NCI-H1092 (cell line): ENCODE measurements around the gene DDX52.
"Not testable (repeated sequence)": the region's sequence is repeated elsewhere in the genome, so short reads cannot be mapped to it uniquely, and the experiment has no call there.

Source experiments
- DNase-seq: peaks from one replicate; lab custom pipeline; 2025; lab: John Stamatoyannopoulos, UW

DDX52 gene

DNA sequence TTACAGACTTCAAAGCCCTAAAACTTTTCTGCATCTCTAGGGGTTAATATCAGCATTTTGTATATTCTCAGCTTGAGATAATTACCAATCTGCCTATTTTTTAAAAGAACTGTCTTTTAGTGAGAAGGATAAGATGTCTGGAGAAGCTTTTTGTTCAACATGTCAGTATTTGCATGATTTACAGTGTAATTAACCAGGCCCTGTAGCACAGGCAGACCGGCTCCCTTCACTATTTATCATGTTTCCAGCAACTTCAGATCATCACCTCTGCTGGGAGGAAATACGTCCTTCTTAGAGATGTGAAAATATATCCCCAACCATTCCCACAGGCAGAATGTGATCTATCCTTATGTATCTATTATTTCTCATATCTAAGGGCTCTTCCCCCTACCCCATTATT lies 8.6 kb upstream of the DDX52 start:
- DNase-seq = no peak

DNA sequence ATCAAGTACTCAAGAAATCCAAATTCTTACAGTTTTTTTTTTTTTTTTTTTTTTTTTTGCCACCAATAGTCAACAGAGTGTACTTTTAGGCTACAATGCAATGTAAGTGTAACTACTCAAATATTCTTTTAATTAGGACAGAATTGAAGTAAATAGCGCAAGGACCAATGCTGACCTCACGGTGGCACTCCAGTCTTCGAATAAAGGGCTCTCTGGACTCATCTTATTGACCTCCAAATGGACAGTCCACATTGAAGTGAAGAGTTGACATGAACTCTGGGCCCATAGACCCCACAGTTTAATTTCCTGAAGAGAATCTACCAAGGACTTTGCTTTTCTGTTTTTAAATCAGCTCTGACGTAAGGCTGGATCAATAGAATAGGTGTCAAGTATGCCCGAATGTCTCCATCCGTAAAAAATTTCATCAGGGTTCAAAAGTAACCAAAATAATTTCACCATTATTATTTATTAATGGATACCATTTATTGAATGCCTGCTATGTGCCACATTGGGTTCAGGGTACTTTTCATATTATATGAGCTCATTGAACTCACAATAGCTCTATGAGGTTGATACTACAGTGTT lies 7.3 kb upstream of the DDX52 start:
- no peak for DNase-seq

DNA sequence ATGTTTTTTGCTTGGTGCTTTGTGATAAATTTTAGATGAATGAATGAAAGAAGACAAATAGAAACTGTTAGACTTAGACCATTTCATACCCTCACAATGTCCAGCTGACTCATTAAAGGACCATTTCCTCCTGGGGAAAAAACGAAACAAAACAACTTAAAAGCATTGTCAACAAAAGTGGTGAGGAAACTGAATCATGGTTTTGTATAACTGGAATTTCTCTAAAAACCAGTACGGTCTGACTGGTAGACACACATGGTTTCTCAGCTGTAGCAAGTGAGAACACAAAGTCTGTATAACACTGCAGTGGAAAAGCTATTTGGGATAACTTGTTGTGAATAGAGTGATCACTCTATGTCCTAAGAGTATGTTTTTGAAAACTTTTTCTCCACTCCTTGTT lies 5.3 kb upstream of the DDX52 start:
- DNase-seq = no peak

DNA sequence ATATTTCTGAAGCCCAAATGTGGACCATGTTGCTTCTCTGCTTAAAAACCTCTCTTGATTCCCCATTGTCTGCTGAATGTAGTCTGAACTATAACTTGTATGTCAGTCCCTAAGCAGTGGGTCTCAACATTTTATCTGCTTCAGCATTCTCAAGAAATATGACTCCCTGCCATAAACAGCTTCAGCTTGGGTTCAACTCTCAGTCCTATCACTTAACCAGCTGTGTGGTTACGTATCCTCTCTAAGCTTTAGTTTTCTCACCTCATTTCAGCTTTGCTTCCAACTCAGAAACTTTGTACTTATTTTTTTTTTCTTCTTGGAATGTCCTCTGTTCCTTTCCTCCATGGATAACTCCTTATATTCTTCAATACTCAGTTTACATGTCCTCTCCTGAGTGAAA lies 4.6 kb upstream of the DDX52 start:
- DNase-seq = no peak

DNA sequence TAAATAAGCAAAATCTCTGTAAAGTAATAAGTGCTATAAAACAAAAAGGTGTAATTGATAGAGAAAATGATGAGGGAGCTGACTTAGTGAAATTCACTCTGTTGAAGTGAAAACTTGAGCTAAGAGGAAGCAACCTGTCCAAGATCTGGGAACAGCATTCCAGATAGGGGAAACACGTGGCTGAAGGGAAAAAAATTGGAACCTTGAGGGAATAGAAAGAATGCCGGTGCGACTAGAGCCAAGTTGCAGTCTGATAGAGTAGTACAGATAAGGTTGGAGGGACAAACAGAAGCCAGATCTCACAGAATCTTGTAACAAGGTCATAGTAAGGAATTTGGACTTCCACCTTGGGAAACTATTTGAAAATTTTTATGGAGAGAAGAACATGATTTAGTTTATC lies 623 bp upstream of the DDX52 start:
- no peak for DNase-seq

DNA sequence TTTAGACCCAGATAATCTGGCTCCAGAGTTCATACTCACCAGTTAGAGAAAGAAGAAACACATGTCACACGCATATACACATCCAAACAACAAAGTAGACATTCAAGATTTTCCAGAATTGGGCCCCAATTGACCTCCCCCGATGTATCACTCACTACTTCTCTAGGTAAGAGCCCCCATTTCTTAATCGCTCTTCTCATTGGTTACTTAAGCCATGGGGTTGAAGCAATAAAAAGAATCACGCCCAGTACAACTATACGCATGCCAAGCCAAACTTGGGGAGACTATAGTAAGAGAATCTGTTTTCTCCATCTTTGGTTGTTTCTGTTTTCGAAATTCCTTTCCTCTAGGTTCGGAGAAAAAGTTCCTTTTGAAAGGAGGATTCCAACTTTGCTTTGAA lies 565 bp downstream of the DDX52 start:
- DNase-seq = no peak

GRCh38 chr17:37640015-37640414 lies 3.2 kb downstream of the DDX52 start:
- no peak for DNase-seq

GRCh38 chr17:37637956-37638355 lies 5.3 kb downstream of the DDX52 start:
- no peak for DNase-seq

- DNase-seq = not testable (repeated sequence)
Measured at GRCh38 chr17:37616430-37616829, 26.8 kb downstream of the DDX52 start.

DNA sequence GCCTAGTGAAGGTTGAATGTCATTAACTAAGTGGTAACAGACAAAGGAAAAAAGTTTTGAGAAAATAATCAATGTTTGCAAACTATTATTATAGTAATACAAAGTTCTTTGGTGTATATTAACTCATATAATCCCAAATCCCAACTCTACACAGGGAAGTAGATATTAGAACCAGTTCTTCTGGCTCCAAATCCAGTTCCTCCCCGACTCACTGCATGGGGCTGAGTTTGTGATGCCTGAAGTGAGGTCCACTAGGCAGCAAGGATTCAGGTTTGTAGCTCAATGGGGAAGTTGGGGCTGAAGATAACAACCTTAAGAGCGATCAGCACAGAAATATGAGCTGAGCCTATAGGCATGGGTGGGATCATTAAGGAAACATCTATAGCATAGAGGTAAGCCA lies 28.4 kb downstream of the DDX52 start:
- no peak for DNase-seq

- DNase-seq = no peak
Measured at GRCh38 chr17:37614391-37614790, 28.9 kb downstream of the DDX52 start.

DNA sequence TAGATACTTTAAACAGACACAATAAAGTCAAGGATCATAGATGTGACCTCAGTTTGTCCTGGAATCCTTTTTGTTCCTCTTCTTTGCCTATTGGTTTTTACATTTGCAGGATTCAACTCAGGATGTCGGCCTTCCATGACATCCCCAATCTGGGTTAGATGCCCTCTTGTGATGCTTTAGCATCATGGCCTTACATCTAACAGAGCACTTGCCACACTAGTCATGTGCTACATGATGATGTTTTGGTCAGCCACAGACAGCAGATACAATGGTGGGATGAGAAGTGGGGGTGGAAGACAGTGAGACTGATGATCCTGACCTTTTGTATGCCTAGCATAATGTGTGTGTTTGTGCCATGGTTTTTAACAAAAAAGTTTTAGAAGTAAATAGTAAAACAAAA lies 32.3 kb downstream of the DDX52 start:
- DNase-seq = no peak

- not testable (repeated sequence) for DNase-seq
Measured at GRCh38 chr17:37610041-37610420, 33.2 kb downstream of the DDX52 start.

GRCh38 chr17:37609170-37610040 lies 33.8 kb downstream of the DDX52 start, which contains the start of gene SYNRG:
TSS of gene SYNRG (minus strand) at chr17:37609418. CDS start at chr17:37609355, 63 bp downstream.
- DNase-seq = peak; percentile 97

DNA sequence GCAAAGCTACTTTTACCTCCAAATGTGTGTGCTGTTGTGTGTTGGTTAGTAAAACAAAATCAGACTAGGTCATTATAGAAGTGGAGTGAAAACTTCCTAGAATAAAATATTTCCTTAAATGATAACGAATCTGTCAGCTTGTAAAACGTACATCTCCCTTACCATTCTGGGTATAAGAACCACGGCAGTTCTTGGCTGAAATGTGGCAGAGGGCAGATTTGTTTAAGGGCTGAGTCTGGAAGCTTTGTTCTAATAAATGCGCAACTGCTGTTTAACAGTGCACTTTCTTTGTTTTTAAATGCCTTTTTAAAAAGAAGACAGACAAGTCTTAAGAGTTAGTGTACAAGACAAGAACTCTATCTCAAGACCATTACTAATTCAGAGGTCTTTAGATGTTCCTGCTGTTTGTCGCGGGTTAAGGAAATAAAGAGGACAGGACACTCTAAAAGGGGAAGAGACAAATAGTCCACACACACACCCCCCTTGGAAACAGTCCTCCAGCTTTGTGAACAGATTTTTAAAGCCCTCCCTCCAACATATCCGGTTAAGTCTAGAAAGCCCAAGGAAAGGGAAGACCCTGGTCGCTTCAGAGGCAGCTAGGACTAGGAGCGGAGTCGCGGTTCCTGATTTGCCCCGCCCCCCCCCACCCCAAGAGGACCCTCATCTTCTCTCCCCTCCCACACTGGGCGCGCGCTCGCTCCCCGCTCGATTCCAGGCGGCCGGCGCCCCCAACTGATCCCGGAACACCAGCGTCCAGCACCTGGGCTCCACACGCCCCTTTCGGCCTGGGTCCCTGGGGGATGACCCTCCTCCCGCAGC lies 34.7 kb downstream of the DDX52 start:
- peak; percentile 63 for DNase-seq

DNA sequence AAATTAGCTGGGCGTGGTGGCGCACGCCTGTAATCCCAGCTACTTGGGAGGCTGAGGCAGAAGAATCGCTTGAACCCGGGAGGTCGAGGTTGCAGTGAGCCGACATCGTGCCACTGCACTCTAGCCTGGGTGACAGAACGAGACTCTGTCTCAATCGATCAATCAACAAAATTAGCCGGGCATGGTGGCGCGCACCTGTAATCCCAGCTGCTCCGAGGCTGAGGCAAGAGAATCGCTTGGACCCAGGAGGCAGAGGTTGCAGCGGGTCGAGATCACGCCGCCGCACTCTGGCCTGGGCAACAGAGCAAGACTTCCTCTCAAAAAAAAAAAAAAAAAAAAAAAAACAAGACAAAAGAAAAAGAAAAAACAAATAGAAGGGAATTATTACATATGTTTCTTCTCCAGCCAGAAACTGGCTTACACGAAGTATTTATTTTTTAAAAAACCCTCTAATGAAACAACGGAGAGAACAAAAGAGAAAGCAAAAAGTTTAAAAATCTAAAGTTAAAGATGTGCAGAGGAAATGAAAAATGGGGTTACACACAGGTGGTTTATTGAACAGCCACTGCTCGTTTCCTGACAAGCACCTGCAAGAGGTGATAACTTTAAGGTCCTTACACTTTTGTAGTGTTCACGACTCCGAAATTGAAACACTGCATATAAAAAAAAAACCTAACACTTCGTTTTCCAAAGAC lies 35.5 kb downstream of the DDX52 start:
- DNase-seq = no peak

- DNase-seq = no peak
Measured at GRCh38 chr17:37605813-37606505, 37.3 kb downstream of the DDX52 start.

- DNase-seq = no peak
Measured at GRCh38 chr17:37605081-37605480, 38.2 kb downstream of the DDX52 start.

- DNase-seq = no peak
Measured at GRCh38 chr17:37604556-37604955, 38.7 kb downstream of the DDX52 start.

GRCh38 chr17:37598145-37598544 lies 45.1 kb downstream of the DDX52 start:
- DNase-seq = no peak

DNA sequence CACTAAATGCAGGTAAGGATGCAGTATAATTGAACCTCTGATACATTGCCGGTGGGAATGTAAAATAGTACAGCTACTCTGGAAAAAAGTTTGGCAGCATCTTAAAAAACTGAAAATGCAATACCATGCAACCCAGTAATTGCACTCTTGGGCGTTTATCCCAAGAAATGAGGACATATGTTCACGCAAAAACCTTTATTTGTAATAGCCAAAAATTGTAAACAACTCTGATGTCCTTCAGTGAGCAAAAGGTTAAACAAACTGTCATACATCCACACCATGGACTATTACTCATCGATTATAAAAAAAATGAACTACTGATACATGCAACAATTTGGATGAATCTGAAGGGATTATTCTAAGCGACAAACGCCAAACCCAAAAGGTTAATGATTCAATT lies 51.0 kb downstream of the DDX52 start:
- no peak for DNase-seq

DNA sequence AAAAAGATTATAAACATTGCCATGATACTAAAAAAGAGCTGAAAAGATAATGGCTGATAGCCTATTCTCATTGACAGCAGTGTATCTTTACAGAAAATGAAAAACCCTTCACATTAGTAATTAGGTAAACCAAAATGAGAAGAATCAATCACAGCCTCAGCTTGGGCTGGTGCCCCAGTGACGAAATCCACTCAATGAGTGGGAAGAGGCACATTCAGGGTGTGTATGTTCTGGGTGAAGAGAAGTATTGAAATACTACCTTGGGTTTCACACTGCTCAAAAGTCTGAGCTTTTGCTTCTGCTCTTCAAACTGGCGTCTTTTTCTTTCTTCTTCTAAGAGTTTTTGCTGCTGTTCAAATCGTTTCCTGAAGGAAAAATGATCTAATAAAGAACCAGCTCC lies 58.2 kb downstream of the DDX52 start:
- no peak for DNase-seq
